Activated CD4-positive, alpha-beta T cell treated with anti-CD3 and anti-CD28 coated beads, Interleukin-2, amount 50 U/mL, for 48 hours (primary cell): ENCODE data around the gene SEC24A.
"Not testable (repeated sequence)": the region's sequence is repeated elsewhere in the genome, so short reads cannot be mapped to it uniquely, and the experiment has no call there.

Source experiments
- DNase-seq, 2 experiments: peaks; one replicate each; pipeline ENCODE4 v3.0.0-alpha.2; 2020

Gene SEC24A

GRCh38 chr5:134758504-134759341 is 110.1 kb downstream of the SEC24A start, which contains the start of gene DDX46:
TSS of gene DDX46 (plus strand) at chr5:134758779. CDS start at chr5:134758939, 160 bp downstream.
- peak; percentile 96 to 97 for DNase-seq

GRCh38 chr5:134767528-134768291 is 119.1 kb downstream of the SEC24A start:
- not testable (repeated sequence) for DNase-seq

- no peak for DNase-seq
These were observed 120.6 kb downstream of the SEC24A start for GRCh38 chr5:134769206-134769605.

GRCh38 chr5:134772461-134773125 is 124.0 kb downstream of the SEC24A start:
- DNase-seq = no peak

- DNase-seq = no peak
These were observed 128.8 kb downstream of the SEC24A start for GRCh38 chr5:134777366-134777765.
